Memory B cell (primary cell): ENCODE results near the gene DGKB.

Experiments
- ATAC-seq: fragments of 150-1000 bp; cut with Tn5 transposase; 2 replicates; pipeline ENCODE4 v1.10.0; 2021; ENCODE audit warnings: low read depth, mild to moderate bottlenecking, moderate library complexity
- DNase-seq, 2 donors: peaks; one replicate each; pipeline ENCODE4 v3.0.0; 2022; ENCODE audit warnings: low spot score in 2 of 2
- H3K27ac Mint-ChIP-seq: one replicate; pipeline ENCODE4 v1.8.0; 2022; ENCODE audit warnings: mild to moderate bottlenecking, moderate library complexity, mixed read lengths
- H3K27me3 Mint-ChIP-seq: one replicate; pipeline ENCODE4 v1.8.0; 2022; ENCODE audit warnings: mixed read lengths
- H3K36me3 Mint-ChIP-seq: one replicate; pipeline ENCODE4 v1.8.0; 2022; ENCODE audit warnings: mild to moderate bottlenecking, mixed read lengths
- H3K4me1 Mint-ChIP-seq: one replicate; pipeline ENCODE4 v1.8.0; 2022; ENCODE audit warnings: mixed read lengths
- H3K4me3 Mint-ChIP-seq: one replicate; pipeline ENCODE4 v1.8.0; 2022; ENCODE audit warnings: mild to moderate bottlenecking, moderate library complexity, mixed read lengths
- H3K9me3 Mint-ChIP-seq: one replicate; pipeline ENCODE4 v1.8.0; 2022; ENCODE audit warnings: mixed read lengths

The DGKB gene

DNA sequence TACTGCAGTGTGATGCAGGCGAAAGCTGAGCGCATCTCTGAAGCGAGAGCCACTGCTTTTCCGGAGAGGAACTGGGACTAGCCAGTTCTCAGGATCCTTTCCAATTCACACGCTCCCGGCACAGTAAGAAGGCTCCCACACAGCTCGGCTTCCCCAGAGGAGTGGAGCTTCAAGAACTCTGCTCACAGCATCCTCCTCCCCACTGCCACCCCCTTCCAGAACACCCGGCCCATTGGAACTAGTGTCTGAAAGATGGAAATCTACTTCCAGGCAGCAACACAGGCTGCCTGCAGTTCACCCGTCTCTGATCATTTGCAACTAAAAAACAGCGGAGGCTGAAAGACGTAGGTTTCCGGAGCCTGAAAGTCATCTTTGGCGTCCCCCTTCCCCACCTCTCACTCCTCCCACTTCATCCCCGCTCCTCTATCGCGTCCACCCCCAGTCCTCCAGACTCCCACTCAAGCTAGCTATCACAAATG, at the start of gene DGKB:
TSS of gene DGKB (minus strand) at position 163 of the 479 bp plus-strand sequence.
- H3K4me1 Mint-ChIP-seq: no peaks in the 10 kb centered on the region
- H3K36me3 Mint-ChIP-seq: no peaks in the 10 kb centered on the region
- peaks cover 2% of the 10 kb centered on the region for H3K9me3 Mint-ChIP-seq
- H3K27ac Mint-ChIP-seq: no peak within 1 kb of the TSS
- DNase-seq (no peak), ATAC-seq (no peak)
- no peak within 1 kb of the TSS for H3K4me3 Mint-ChIP-seq
- no peaks in the 10 kb centered on the region for H3K27me3 Mint-ChIP-seq

DNA sequence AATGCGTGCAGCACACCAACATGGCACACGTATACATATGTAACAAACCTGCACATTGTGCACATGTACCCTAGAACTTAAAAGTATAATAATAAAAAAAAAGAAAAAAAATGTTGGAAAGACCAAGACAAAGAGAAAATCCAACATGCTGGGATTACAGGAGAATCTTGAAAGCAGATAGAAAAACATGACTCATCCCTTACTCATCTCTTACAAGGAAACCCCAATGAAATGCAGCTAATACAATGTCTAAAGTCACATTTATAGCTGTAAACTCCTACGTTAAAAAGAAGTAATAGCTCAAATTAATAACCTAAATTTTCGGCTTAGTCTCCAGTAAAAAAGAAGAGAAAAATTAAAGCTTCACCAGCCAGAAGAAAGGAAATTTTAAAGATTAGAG, 47.5 kb upstream of the DGKB start:
- DNase-seq (no peak), ATAC-seq (no peak)
- peaks cover 8% of the 10 kb centered on the region for H3K9me3 Mint-ChIP-seq
- H3K36me3 Mint-ChIP-seq: no peaks in the 10 kb centered on the region
- no peak overlapping the region for H3K27ac Mint-ChIP-seq
- H3K27me3 Mint-ChIP-seq: no peaks in the 10 kb centered on the region
- no peaks in the 10 kb centered on the region for H3K4me1 Mint-ChIP-seq
- H3K4me3 Mint-ChIP-seq: no peak overlapping the region

DNA sequence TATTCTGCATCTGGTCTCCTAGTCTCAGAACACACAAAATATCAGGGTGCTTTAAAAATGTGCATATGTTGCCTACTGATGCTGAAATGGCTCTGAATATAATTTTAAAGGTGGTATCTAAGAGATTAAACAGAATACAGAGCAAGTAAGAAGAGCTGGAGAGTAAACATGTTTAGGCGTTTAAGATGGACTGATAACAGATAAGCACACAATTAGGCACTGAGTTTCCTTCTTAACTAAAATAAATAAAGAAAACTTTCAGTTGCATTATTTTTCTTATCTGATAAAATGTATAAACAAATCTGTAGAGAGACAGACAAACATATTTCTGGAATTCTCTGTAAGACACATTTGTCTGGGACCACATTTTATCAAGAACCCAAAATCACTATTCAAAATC, 35.6 kb upstream of the DGKB start:
- H3K27me3 Mint-ChIP-seq: no peaks in the 10 kb centered on the region
- no peak overlapping the region for H3K27ac Mint-ChIP-seq
- DNase-seq (no peak), ATAC-seq (no peak)
- H3K9me3 Mint-ChIP-seq: no peaks in the 10 kb centered on the region
- H3K4me1 Mint-ChIP-seq: no peaks in the 10 kb centered on the region
- no peaks in the 10 kb centered on the region for H3K36me3 Mint-ChIP-seq
- H3K4me3 Mint-ChIP-seq: no peak overlapping the region

DNA sequence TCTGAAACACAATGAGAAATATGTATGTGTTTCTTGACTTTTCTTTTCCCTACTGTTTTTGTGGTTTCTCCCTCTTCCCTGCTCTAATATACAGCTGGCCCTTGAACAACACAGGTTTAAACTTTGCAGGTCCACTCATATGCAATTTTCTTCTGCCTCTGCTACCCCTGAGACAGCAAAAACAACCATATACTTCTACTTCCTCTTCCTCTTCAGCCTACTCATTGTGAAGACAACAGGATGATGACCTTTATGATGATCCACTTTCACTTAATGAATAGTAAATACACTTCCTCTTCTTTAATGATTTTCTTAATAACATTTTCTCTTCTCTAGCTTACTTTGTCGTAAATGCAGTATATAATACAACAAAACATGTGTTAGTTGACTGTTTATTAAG, 35.0 kb upstream of the DGKB start:
- Mint-ChIP-seq H3K36me3 (no peaks in the 10 kb centered on the region), H3K9me3 (no peaks in the 10 kb centered on the region), H3K27me3 (no peaks in the 10 kb centered on the region), H3K4me3 (no peak overlapping the region), H3K27ac (no peak overlapping the region), H3K4me1 (no peaks in the 10 kb centered on the region)
- ATAC-seq (no peak), DNase-seq (no peak)

DNA sequence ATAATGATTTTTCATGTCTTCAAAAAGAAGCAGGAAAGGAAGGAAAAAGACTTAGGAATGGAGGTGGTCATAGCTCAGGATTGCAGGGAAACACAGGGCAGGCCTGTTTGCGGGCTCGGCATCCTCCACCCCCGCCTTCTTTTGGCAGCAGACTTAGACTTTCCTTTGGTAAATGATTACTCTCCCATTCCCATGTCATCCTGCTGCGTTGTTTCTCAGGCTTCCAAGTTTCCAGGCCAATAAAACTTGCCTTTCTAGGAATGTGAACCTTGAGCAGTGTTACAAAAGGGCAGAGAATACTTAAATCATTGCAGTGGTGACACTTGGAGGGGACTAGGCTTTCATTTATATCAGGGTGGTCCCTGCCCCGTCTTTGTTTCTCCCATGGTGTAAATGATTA, 34.0 kb upstream of the DGKB start:
- Mint-ChIP-seq H3K4me3 (no peak overlapping the region), H3K36me3 (no peaks in the 10 kb centered on the region), H3K4me1 (no peaks in the 10 kb centered on the region), H3K9me3 (no peaks in the 10 kb centered on the region), H3K27ac (no peak overlapping the region), H3K27me3 (no peaks in the 10 kb centered on the region)
- ATAC-seq (no peak), DNase-seq (no peak)

DNA sequence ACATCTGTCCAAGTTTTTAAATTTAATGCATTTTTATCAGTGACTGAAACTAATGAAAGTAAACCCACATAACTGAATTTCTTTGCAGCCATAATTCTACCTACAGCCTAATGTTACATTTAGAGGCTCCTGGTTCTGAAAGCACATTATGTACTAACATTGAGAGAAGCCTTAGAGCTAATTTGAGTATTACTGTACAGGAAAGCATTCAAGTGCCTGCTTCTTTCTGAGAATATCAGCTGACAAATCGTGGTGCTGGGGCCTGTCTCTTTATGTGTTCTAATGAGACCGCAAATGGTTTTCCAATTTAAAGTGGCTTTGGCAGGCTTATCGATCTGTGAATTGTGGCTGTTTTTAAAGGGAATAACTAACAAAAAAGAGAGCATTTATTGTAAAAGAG, 32.3 kb upstream of the DGKB start:
- Mint-ChIP-seq H3K27ac (no peak overlapping the region), H3K9me3 (no peaks in the 10 kb centered on the region), H3K4me3 (no peak overlapping the region), H3K27me3 (no peaks in the 10 kb centered on the region), H3K36me3 (no peaks in the 10 kb centered on the region), H3K4me1 (no peaks in the 10 kb centered on the region)
- ATAC-seq (no peak), DNase-seq (no peak)

DNA sequence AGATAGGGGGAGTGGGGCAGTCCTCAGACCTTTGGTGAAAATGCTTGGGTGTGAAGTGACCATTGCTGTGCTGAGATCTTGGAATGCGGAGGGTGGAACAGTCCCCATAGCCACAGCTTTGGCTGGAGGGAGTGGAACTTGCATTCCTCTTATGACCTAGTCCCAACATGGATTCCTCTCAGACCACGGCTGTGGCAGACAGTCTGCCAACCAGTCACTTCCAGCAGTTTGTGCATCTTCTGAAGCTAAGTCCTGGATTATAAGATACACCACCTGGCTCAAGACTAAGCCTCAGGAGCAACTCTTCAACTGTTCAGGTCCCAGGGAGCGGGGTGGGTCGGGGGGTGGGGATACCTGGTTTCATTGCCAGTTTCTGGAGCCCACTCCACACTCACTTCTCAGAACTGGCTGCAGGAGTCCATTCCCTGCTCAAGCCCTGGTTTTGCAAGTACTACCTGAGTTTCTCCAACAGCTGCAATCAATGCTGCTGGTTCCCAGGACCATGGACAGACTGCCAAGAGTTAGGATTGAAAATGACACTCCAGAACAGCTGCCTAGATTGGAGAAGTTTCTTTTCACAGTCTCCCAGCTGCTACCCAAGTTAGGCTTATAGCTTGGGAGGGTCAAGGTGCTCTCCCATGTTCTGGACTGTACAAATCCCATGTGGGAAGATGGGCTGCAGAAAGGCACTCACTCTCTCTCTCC, 29.1 kb upstream of the DGKB start:
- Mint-ChIP-seq H3K27ac (no peak overlapping the region), H3K36me3 (no peaks in the 10 kb centered on the region), H3K4me3 (no peak overlapping the region), H3K9me3 (no peaks in the 10 kb centered on the region), H3K4me1 (no peaks in the 10 kb centered on the region), H3K27me3 (no peaks in the 10 kb centered on the region)
- DNase-seq: no peak
- ATAC-seq: no peak

DNA sequence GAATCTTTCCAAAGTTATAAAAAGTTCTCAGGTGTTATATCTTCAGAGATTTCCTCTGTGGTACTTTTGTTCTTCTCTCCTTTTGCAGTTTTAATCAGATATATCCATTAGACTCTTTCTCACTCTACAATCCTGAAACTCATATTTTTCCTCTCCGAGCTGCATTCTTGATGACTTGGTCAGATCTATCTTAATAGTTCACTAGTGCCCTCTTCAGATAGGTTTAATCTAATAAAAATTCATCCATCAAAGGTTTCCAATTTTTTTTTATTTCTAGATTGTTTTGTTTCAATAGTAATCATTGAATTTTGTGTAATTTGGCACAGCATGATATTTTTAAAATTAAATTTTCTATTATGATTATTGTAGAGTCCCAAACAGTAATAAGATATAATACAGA, 21.8 kb upstream of the DGKB start:
- Mint-ChIP-seq H3K9me3 (peaks cover 6% of the 10 kb centered on the region), H3K36me3 (no peaks in the 10 kb centered on the region), H3K4me1 (no peaks in the 10 kb centered on the region), H3K27ac (no peak overlapping the region), H3K4me3 (no peak overlapping the region), H3K27me3 (no peaks in the 10 kb centered on the region)
- DNase-seq (no peak), ATAC-seq (no peak)

DNA sequence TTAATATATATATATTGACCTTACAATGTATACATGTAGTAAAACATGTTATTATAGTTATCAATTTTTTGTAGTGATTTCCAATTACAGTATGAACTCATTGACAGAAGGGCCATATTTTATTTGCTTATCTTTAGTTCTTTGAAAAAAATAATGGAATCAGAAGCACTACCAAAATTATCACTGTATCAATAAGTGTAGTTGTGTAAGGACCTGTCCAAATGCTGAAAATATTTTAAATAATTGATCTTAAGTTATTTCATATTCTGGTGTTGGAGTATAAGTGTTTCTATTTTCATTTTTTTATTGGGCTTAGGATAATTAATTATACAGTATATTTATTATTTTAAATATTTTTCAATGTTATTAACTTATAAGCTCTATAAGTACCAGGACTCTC, 8.5 kb upstream of the DGKB start:
- Mint-ChIP-seq H3K27ac (no peak overlapping the region), H3K36me3 (no peaks in the 10 kb centered on the region), H3K27me3 (no peaks in the 10 kb centered on the region), H3K9me3 (peaks cover 8% of the 10 kb centered on the region), H3K4me3 (no peak overlapping the region), H3K4me1 (no peaks in the 10 kb centered on the region)
- ATAC-seq: no peak
- DNase-seq: no peak

DNA sequence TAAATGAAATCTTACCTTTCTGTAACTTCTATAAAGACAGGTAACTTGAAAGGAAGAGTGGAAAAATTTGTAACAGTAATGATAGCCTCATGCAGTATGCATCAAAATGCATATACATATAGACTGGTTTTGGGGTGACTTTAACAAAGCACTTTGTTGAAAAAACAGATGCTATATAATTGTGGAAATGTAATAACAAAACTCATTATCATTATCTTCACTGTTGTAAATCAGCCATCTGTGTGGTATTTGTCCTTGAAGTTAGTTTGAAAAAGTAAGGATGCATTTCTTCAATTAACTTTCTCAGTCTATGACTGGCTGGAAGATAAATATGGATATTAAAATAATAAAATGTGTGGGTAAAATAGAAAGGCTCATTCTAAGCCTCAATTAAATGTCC, 6.1 kb upstream of the DGKB start:
- Mint-ChIP-seq H3K4me1 (no peaks in the 10 kb centered on the region), H3K4me3 (no peak overlapping the region), H3K9me3 (peaks cover 2% of the 10 kb centered on the region), H3K27me3 (no peaks in the 10 kb centered on the region), H3K36me3 (no peaks in the 10 kb centered on the region), H3K27ac (no peak overlapping the region)
- DNase-seq: no peak
- no peak for ATAC-seq

DNA sequence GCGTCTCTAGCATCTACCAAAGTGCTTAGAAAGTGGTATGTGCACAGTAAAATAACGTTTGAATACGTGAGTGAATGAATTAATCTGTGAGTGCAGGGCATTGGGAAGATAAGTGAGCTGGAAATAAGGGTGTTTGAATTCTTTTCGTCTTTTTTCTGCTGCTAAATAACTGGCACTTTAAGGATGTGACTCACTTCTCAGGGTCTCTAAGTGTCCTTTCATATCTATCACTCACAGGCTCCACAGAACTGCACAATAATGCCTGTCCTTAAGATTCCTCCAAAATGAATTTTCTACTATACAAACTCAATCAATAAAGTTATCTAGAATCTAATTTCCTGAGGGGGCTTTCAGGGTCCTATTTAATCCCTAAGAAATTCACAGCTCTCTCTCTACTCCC, 3.2 kb upstream of the DGKB start:
- Mint-ChIP-seq H3K9me3 (no peaks in the 10 kb centered on the region), H3K4me1 (no peaks in the 10 kb centered on the region), H3K36me3 (no peaks in the 10 kb centered on the region), H3K4me3 (no peak overlapping the region), H3K27me3 (no peaks in the 10 kb centered on the region), H3K27ac (no peak overlapping the region)
- ATAC-seq (no peak), DNase-seq (no peak)

DNA sequence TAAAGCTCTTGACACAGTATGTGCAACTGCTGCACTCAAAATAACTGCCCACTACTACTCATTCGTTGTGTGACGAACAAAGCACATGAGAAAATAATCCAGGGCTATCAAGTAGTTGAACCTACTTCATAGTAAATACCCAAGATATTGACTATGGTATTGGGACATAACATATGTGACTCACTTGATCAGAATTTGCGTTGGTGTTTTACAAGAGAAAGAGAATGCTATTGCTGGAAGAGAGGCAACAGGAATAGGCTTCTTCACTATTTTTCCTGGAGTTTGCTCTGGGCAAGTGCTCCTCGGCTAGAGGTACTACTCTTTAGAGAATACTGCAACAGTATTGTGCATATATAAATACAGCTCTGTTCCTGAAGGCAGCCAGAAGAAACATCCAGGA, 2.5 kb downstream of the DGKB start:
- ATAC-seq: no peak
- H3K4me1 Mint-ChIP-seq: no peaks in the 10 kb centered on the region
- H3K4me3 Mint-ChIP-seq: no peak overlapping the region
- H3K9me3 Mint-ChIP-seq: peaks cover 2% of the 10 kb centered on the region
- no peaks in the 10 kb centered on the region for H3K27me3 Mint-ChIP-seq
- DNase-seq: no peak
- no peak overlapping the region for H3K27ac Mint-ChIP-seq
- no peaks in the 10 kb centered on the region for H3K36me3 Mint-ChIP-seq

DNA sequence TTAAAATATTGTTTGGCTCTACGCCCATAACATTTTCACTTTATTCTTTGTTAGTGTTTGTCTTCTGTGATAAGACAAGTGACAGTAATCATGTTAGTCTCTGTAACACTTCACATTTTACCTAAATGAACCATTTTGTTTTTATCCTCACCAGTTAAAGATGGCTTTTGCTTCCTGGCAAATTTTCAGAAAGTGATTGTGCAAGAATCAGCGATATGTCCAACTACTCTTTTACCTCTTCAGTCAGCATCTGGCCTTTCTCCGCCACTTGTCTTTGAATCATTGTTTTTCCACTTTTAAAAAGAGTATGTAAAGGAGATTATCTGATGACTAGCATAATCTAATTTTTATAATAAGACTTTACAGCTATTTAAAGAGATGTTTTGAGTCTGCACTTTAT, 3.5 kb downstream of the DGKB start:
- Mint-ChIP-seq H3K27me3 (no peaks in the 10 kb centered on the region), H3K4me1 (no peaks in the 10 kb centered on the region)

DNA sequence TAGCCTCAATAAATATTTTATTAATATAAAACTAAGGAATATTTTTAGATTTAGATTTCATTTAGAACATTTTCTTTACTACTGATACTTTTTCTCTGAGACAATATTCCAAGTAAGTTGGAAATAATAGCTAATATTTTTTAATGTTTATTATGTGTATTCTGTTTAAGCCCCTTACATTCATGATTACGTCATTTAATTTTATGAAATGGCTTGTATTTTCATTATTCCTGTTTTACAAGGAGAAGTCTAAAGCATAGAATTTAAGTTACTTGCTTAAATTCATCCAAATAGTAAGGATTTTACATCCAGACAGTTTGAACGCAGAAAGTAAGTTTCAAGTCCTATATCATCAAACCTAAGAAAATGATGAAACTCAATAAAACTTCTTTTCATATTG, 6.1 kb downstream of the DGKB start:
- H3K9me3 Mint-ChIP-seq: peaks cover 2% of the 10 kb centered on the region
- H3K36me3 Mint-ChIP-seq: no peaks in the 10 kb centered on the region
- H3K4me3 Mint-ChIP-seq: no peak overlapping the region
- ATAC-seq (no peak), DNase-seq (no peak)
- H3K4me1 Mint-ChIP-seq: no peaks in the 10 kb centered on the region
- H3K27me3 Mint-ChIP-seq: no peaks in the 10 kb centered on the region
- H3K27ac Mint-ChIP-seq: no peak overlapping the region

More for the DNA sequence above, 3.5 kb downstream of the DGKB start:
- Mint-ChIP-seq H3K9me3 (peaks cover 2% of the 10 kb centered on the region), H3K4me3 (no peak overlapping the region), H3K27ac (no peak overlapping the region), H3K36me3 (no peaks in the 10 kb centered on the region)
- ATAC-seq (no peak), DNase-seq (no peak)

DNA sequence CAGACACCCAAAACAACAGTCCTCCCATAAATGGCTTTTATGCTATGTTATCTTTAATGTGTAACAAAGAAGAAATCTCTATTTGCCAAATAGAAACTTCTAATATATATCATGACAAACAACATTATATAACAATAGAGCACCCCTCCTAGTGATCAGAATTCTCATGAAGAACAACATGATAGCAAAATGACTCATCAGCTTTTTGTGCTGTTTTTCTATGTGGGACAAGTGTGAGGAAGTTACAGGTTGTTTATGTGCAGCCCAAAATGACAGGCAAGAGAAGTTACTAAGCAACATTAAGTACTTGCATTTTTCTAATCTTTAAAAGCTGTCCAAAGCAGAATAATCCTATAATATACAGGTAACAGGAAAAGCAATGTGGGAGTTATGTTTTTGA, 7.7 kb downstream of the DGKB start:
- ATAC-seq: no peak
- no peak for DNase-seq
- Mint-ChIP-seq H3K9me3 (peaks cover 4% of the 10 kb centered on the region), H3K27ac (no peak overlapping the region), H3K36me3 (no peaks in the 10 kb centered on the region), H3K27me3 (no peaks in the 10 kb centered on the region), H3K4me3 (no peak overlapping the region), H3K4me1 (no peaks in the 10 kb centered on the region)
